HFF-Myc (cell line): ENCODE results near the gene SLC12A3.
"Not testable (repeated sequence)": the region's sequence is repeated elsewhere in the genome, so short reads cannot be mapped to it uniquely, and the experiment has no call there.

Experiments used
- DNase-seq: peaks from one replicate; pipeline ENCODE4 v3.0.0-alpha.2; 2011; ENCODE audit warnings: low read depth; ENCODE audit errors: extremely low read depth
- H3K4me3 ChIP-seq: replicated peaks from 2 replicates; pipeline ENCODE4 v1.5.1; 2011; ENCODE audit warnings: low read depth, mild to moderate bottlenecking, control low read depth, low read length
- CTCF ChIP-seq: IDR thresholded peaks from 2 replicates; pipeline ENCODE4 v1.5.1; 2012; ENCODE audit warnings: mild to moderate bottlenecking, low read depth, low read length, control low read depth; ENCODE audit errors: missing control alignments

SLC12A3 gene

GRCh38 chr16:56882077-56882800 lies 17.2 kb downstream of the SLC12A3 start:
- no peak for TF ChIP-seq CTCF
- H3K4me3 ChIP-seq: no peak overlapping the region
- no peak for DNase-seq

- no peak for DNase-seq
- no peak overlapping the region for H3K4me3 ChIP-seq
- no peak for TF ChIP-seq CTCF
These were observed 18.6 kb downstream of the SLC12A3 start for GRCh38 chr16:56883586-56883985.

GRCh38 chr16:56884026-56884582 lies 19.1 kb downstream of the SLC12A3 start:
- no peak for TF ChIP-seq CTCF
- H3K4me3 ChIP-seq: no peak overlapping the region
- no peak for DNase-seq

GRCh38 chr16:56884929-56885328 lies 19.9 kb downstream of the SLC12A3 start:
- DNase-seq, H3K4me3 ChIP-seq: not testable (repeated sequence)

GRCh38 chr16:56885446-56886162 lies 20.6 kb downstream of the SLC12A3 start:
- no peak for DNase-seq
- no peak for TF ChIP-seq CTCF
- no peak overlapping the region for H3K4me3 ChIP-seq

- H3K4me3 ChIP-seq: no peak overlapping the region
- no peak for TF ChIP-seq CTCF
- DNase-seq: no peak
These were observed 21.3 kb downstream of the SLC12A3 start for GRCh38 chr16:56886296-56886695.

GRCh38 chr16:56886826-56887225 lies 21.8 kb downstream of the SLC12A3 start:
- no peak for DNase-seq
- TF ChIP-seq CTCF: no peak
- no peak overlapping the region for H3K4me3 ChIP-seq
